Esophagus muscularis mucosa (tissue), 4 donors: Measurements from ENCODE around the gene PCDHGC5. TPM values are rescaled to one million over a fixed set of nuclear protein-coding genes. Genes with fewer than 3 reads are reported as not detected.

Source experiments
- DNase-seq: peaks from one replicate; pipeline ENCODE4 v3.0.0-alpha.2; 2017; ENCODE audit errors: extremely low spot score
- H3K27ac ChIP-seq, 4 donors: fragments of 200-600 bp; sonication (generic); replicated peaks in 1 of 4; 1 replicate in 3 of 4; 2 replicates in 1 of 4; pipeline ENCODE4 v1.5.1; 2016 to 2019; ENCODE audit warnings: mild to moderate bottlenecking in 1 of 4
- H3K27me3 ChIP-seq, 4 donors: fragments of 200-600 bp; sonication (generic); one replicate each; pipeline versions ENCODE4 v1.5.1 to v1.6.0; 2016 to 2019
- H3K36me3 ChIP-seq, 4 donors: fragments of 200-600 bp; sonication (generic); one replicate each; pipeline ENCODE4 v1.5.1; 2016 to 2019
- H3K4me1 ChIP-seq, 4 donors: fragments of 200-600 bp; sonication (generic); one replicate each; pipeline ENCODE4 v1.5.1; 2016 to 2019
- H3K4me3 ChIP-seq, 4 donors: fragments of 200-600 bp; sonication (generic); 1 replicate in 2 of 4; 2 replicates in 2 of 4; pipeline ENCODE4 v1.5.1; 2016 to 2019; ENCODE audit warnings: mild to moderate bottlenecking in 4 of 4, moderate library complexity in 1 of 4
- H3K9me3 ChIP-seq, 4 donors: fragments of 200-600 bp; sonication (generic); 1 replicate in 3 of 4; 2 replicates in 1 of 4; pipeline ENCODE4 v1.5.1; 2016 to 2019
- CTCF ChIP-seq, 3 experiments: fragments of 200-600 bp in 2 of 3; fragments of 450-650 bp in 1 of 3; sonication (generic) in 2 of 3; IDR thresholded peaks; one replicate each; pipeline ENCODE4 v1.5.1; 2017 to 2019; ENCODE audit warnings: antibody characterized with exemption in 3 of 3, mild to moderate bottlenecking in 2 of 3, moderate library complexity in 1 of 3
- EP300 ChIP-seq: sonication (generic); formaldehyde crosslinking; IDR thresholded peaks from one replicate; pipeline ENCODE4 v1.6.1; 2017; ENCODE audit warnings: antibody characterized with exemption
- POLR2A ChIP-seq: fragments of 450-650 bp; IDR thresholded peaks from one replicate; pipeline ENCODE4 v1.6.1; 2017; ENCODE audit warnings: antibody characterized with exemption, moderate library complexity, mild to moderate bottlenecking, low read depth
- POLR2AphosphoS5 ChIP-seq, 2 donors: sonication (generic); formaldehyde crosslinking; IDR thresholded peaks; one replicate each; pipeline ENCODE4 v1.6.1; 2017; ENCODE audit warnings: antibody characterized with exemption in 2 of 2
- WGBS: methylation state at CpG from one replicate; pipeline ENCODE4 v1.1.5; 2018; 5-methylcytosine and 5-hydroxymethylcytosine counted together
- intact Hi-C: fragments of 100-400 bp; cut with DNase I; formaldehyde crosslinking; loops from one replicate; pipeline ENCODE4 v1.15.1; 2023
- total RNA-seq, 4 donors: library from RNA; depleted of rRNA; stranded (reverse); fragments of >200 nt; gene quantifications; one replicate each; pipeline versions ENCODE4 v1.1.0 to v1.2.1, GENCODE V29; 2016

The PCDHGC5 gene
- total RNA-seq, 4 donors from 2014 or later, result 0.71 to 3.7 (median 1.4) TPM

- TF ChIP-seq CTCF (IDR thresholded peaks at IDR 0.05), result no peak
- TF ChIP-seq EP300, result no peak
- no peak for TF ChIP-seq POLR2A
- TF ChIP-seq POLR2AphosphoS5 (IDR thresholded peaks at IDR 0.05), result no peak
- intact Hi-C loops, result no loop called here
- no peaks in the 10 kb centered on the region for H3K9me3 ChIP-seq
- H3K36me3 ChIP-seq, result peaks cover 0 to 53% (median 40%) of the 10 kb centered on the region in 4 donors
- no peaks in the 10 kb centered on the region for H3K27me3 ChIP-seq
- H3K4me3 ChIP-seq, result no peak overlapping the region
- no peak overlapping the region for H3K27ac ChIP-seq
- 92% methylated on average over 8 of the region's 10 CpGs for WGBS
- DNase-seq, result no peak
- H3K4me1 ChIP-seq, result peaks cover 29 to 74% (median 70%) of the 10 kb centered on the region in 4 donors
These were observed 960 bp downstream of the PCDHGC5 start for GRCh38 chr5:141489841-141490240.

- no peak overlapping the region for H3K4me3 ChIP-seq
- H3K4me1 ChIP-seq, result peaks cover 26 to 73% (median 70%) of the 10 kb centered on the region in 4 donors
- no peak overlapping the region for H3K27ac ChIP-seq
- H3K27me3 ChIP-seq, result no peaks in the 10 kb centered on the region
- no peaks in the 10 kb centered on the region for H3K9me3 ChIP-seq
- intact Hi-C loops, result no loop called here
- 95% methylated on average over 10 of the region's 10 CpGs for WGBS
- peaks cover 0 to 57% (median 44%) of the 10 kb centered on the region in 4 donors for H3K36me3 ChIP-seq
- TF ChIP-seq POLR2A (no peak), EP300 (no peak), POLR2AphosphoS5 (IDR thresholded peaks at IDR 0.05) (no peak), CTCF (IDR thresholded peaks at IDR 0.05) (no peak)
- no peak for DNase-seq
These were observed 1.4 kb downstream of the PCDHGC5 start for GRCh38 chr5:141490271-141490670.

GRCh38 chr5:141490771-141491170 is 1.9 kb downstream of the PCDHGC5 start:
- no peak for DNase-seq
- no peaks in the 10 kb centered on the region for H3K9me3 ChIP-seq
- no peaks in the 10 kb centered on the region for H3K27me3 ChIP-seq
- TF ChIP-seq POLR2AphosphoS5 (IDR thresholded peaks at IDR 0.05) (no peak), CTCF (IDR thresholded peaks at IDR 0.05) (no peak), POLR2A (no peak), EP300 (no peak)
- H3K4me1 ChIP-seq, result peaks cover 26 to 68% (median 66%) of the 10 kb centered on the region in 4 donors
- H3K27ac ChIP-seq, result no peak overlapping the region
- no peak overlapping the region for H3K4me3 ChIP-seq
- intact Hi-C loops, result no loop called here
- H3K36me3 ChIP-seq, result peaks cover 0 to 60% (median 46%) of the 10 kb centered on the region in 4 donors
- WGBS, result 90% methylated on average over 9 of the region's 13 CpGs

GRCh38 chr5:141491323-141492167 is 2.7 kb downstream of the PCDHGC5 start:
- peaks cover 22 to 65% (median 61%) of the 10 kb centered on the region in 4 donors for H3K4me1 ChIP-seq
- no peak for DNase-seq
- H3K9me3 ChIP-seq, result no peaks in the 10 kb centered on the region
- WGBS, result 57% methylated on average over 37 of the region's 66 CpGs
- peaks cover 0 to 59% (median 46%) of the 10 kb centered on the region in 4 donors for H3K36me3 ChIP-seq
- TF ChIP-seq POLR2AphosphoS5 (IDR thresholded peaks at IDR 0.05) (no peak), CTCF (IDR thresholded peaks at IDR 0.05) (no peak), EP300 (no peak)
- no peaks in the 10 kb centered on the region for H3K27me3 ChIP-seq
- intact Hi-C loops, result no loop called here
- H3K27ac ChIP-seq, result no peak overlapping the region
- peak overlapping the region in 1 of 4 donors; percentile 14 for H3K4me3 ChIP-seq
